ENCODE measurements around the gene HOXD4. TPM values are rescaled to one million over a fixed set of nuclear protein-coding genes. Genes with fewer than 3 reads are reported as not detected.

Gene HOXD4
- total RNA-seq, 1 experiment from 2014 or later, result not detected

GRCh38 chr2:176137252-176137580 is 14.1 kb upstream of the HOXD4 start:
- H3K36me3 Mint-ChIP-seq, result 0 out of 2 replicates have a peak, but pooled peaks cover 2% of the 10 kb centered on the region
- ATAC-seq, result no peak
- H3K27ac Mint-ChIP-seq, result no peak overlapping the region
- ChIA-PET CTCF (interaction anchor here (0.6 to 2.3 kb wide), 8 partner anchors 10 to 515 kb away, joined by 3 to 11 read pairs (median 4); no protein-coding TSS in a partner anchor), POLR2A (no interaction called here)
- no peaks in the 10 kb centered on the region for H3K9me3 Mint-ChIP-seq
- H3K4me3 Mint-ChIP-seq, result peak overlapping the region; percentile 52
- TF ChIP-seq ZNF121 (CRISPR knock-in tag; IDR thresholded peaks at IDR 0.05) (no peak), FOXJ3 (CRISPR knock-in tag; IDR thresholded peaks at IDR 0.05; ENCODE audit: borderline replicate concordance) (no peak), GABPB1 (CRISPR knock-in tag; IDR thresholded peaks at IDR 0.05) (no peak), GRHL2 (CRISPR knock-in tag; IDR thresholded peaks at IDR 0.05; ENCODE audit: insufficient replicate concordance, severe bottlenecking) (no peak), OVOL2 (CRISPR knock-in tag; IDR thresholded peaks at IDR 0.05; ENCODE audit: borderline replicate concordance) (no peak), HMGA2 (CRISPR knock-in tag; IDR thresholded peaks at IDR 0.05) (no peak), AFF4 (CRISPR knock-in tag; IDR thresholded peaks at IDR 0.05; ENCODE audit: borderline replicate concordance) (no peak), PRRX2 (CRISPR knock-in tag; IDR thresholded peaks at IDR 0.05) (no peak), SMAD3 (CRISPR knock-in tag; IDR thresholded peaks at IDR 0.05; ENCODE audit: borderline replicate concordance) (no peak), NFYB (CRISPR knock-in tag; conservative IDR thresholded peaks at IDR 0.05; ENCODE audit: low read depth) (no peak), ATF2 (CRISPR knock-in tag; IDR thresholded peaks at IDR 0.05; ENCODE audit: borderline replicate concordance, low read depth) (no peak), TEAD1 (CRISPR knock-in tag; IDR thresholded peaks at IDR 0.05) (no peak), GTF2I (CRISPR knock-in tag; conservative IDR thresholded peaks at IDR 0.05) (no peak), ESRRA (CRISPR knock-in tag; IDR thresholded peaks at IDR 0.05; ENCODE audit: borderline replicate concordance) (no peak), E2F4 (CRISPR knock-in tag; IDR thresholded peaks at IDR 0.05; ENCODE audit: borderline replicate concordance, low read depth) (no peak), RELA (CRISPR knock-in tag; IDR thresholded peaks at IDR 0.05; ENCODE audit: borderline replicate concordance) (no peak), FOXP4 (CRISPR knock-in tag; IDR thresholded peaks at IDR 0.05) (no peak), E2F1 (CRISPR knock-in tag; IDR thresholded peaks at IDR 0.05) (no peak), ATF3 (CRISPR knock-in tag; conservative IDR thresholded peaks at IDR 0.05) (no peak), TP53 (CRISPR knock-in tag; IDR thresholded peaks at IDR 0.05) (no peak)
- DNase-seq (ENCODE audit: low spot score), result no peak
- peaks cover 20% of the 10 kb centered on the region for H3K4me1 Mint-ChIP-seq
- peaks cover 98% of the 10 kb centered on the region for H3K27me3 Mint-ChIP-seq (ENCODE audit: low read depth)
